GM19395 (cell line): ENCODE data around the gene MYO9A.

Experiments used
- ATAC-seq: cut with Tn5 transposase; IDR thresholded peaks from one replicate; pipeline ENCODE4 v1.9.1; 2021; ENCODE audit warnings: mild to moderate bottlenecking, moderate library complexity; ENCODE audit not compliant: unreplicated experiment

Gene MYO9A

DNA sequence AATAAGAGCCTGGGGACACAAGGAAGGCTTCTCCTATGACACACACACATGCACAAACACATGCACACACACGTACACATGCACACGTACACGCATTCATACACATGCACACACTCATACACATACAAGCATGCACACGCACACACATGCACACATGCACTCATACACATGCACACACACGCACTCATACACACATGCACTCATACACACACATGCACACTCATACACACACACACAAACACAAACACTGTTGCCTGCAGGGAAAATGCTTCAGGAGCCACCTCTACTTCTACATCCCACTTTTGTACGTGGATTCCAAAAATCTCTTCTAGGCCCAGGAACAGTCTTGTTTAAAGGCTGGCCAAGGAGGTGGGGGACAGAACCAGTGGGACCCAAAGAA lies 328.3 kb downstream of the MYO9A start:
- no peak for ATAC-seq

DNA sequence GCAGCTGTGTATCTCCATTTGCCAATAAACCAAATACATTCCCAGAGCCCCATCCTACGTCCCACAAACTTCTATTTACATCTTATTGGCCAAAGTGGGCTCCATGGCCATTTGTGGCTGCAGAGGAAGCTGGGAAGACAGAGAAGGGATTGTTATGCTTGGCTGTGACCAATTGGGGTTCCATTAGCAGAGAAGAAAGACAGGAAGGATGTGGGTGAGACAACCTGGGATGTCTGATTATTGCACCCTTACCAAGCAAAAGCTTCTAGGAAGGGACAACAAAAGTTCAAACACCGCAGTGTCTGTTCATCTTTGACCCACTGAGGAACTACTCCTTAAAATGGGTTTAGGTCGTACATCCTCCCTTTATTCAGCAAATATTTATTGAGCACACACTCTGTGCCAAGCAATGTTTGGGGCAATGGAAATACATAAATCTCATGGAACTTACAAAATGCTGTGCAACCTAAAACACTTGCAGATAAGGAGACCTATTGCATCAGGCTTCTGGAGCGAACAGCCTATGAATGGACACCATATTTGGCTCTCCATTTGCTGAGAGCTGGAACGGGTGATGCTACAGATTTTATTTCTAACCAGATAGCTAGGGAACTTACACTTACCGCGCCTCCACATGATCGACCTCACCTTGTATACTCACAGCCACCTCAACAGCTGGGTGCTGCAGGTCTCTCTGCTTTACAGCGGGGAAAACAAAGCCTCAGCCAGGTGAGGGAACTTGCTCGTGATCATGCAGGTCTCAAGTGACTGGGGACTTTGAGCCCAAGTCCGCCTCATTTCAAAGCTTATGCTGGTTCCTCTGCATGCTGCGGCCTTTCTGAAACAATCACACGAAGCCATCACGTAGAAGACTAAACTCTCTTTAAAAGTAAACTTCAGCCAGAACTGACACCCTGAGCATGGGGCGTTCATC lies 329.0 kb downstream of the MYO9A start:
- no peak for ATAC-seq

DNA sequence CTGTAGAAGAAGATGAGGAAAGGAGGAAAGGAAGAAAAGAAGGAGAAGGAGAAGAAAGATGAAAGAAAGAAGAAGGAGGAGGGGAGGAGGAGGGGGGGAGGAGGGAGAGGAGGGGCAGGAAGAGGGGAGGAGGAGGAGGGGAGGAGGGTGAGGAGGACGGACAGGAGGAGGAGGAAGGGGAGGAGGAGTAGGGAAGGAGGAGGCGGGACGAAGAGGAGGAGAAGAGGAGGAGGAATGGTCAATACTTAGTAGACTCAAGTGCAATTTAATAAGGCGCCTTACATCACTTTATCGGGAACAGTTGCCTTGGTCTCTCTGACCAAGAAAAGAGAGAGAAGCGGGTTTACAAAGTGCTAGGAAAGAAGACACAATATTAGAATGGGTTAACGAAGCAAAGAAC lies 331.3 kb downstream of the MYO9A start:
- ATAC-seq, result no peak

DNA sequence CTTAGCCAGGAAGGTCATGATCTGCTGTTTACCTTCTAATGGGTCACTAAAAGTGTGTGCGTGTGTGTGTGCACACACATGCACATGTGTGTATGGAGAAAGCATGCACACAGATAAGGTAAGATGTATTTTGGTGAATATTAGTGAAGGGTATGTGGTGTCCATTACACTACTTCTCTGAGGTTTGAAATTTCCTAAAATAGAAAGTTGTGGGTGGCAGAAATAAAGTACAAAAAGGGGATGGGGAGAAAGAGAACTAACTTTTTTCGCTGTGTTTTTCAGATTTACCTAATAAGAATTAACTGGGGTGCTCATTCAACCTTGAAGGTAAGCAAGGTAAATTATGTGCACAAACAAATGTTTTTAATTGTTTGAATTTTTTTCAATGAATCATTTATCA lies 332.0 kb downstream of the MYO9A start:
- no peak for ATAC-seq

DNA sequence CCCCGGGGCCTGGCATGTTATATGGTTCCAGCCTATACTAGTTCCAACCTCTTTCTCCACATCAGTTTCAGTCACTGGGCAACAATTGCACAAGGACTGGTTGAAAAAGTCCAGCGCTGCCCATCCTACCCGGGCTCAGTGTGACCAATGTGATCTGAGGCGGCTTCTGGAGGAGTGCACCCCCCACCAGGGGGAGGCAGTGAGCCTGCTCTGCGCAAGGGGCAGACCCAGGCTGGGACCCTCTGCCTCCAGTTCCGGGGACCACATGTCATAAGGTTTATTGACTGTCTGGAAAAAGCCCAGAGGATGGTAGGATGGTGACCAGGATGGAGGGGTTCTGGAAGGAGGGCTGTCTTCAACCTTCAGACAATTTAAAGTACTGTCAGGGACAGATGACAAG lies 333.2 kb downstream of the MYO9A start:
- ATAC-seq, result no peak

DNA sequence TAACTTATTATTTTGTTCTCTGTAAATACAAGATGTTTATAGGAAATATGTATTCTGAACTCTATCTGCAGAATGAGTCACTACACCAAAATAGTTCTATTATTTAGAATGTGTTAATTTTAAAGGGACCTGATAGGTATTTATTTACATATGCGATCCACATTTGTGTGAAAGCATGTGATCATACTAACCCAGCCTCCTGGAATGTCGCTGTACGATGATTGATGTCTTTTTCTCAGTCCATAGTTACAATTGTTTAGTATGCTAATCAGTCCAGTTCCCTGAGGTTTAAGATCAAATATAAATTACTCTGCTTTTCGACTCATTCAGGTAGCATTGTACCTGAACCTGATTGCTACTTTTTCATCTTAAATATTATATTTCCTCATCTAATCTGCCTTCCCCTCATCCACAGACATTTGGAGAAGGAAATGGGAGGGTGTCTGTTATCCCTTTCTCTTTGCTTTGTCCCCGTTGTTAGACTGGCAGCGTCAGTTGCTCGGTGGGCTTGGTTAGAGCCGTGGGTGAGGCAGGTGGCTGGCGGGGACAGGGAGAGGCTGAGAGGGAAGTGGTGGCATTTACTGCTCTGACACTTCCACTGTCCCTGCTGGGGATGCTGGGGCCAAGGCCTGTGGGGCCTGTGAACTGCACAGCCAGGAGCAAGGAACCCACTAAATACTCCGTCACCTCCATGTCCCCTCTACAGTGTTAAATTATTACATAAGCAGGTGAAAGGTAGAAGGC lies 335.4 kb downstream of the MYO9A start:
- no peak for ATAC-seq

DNA sequence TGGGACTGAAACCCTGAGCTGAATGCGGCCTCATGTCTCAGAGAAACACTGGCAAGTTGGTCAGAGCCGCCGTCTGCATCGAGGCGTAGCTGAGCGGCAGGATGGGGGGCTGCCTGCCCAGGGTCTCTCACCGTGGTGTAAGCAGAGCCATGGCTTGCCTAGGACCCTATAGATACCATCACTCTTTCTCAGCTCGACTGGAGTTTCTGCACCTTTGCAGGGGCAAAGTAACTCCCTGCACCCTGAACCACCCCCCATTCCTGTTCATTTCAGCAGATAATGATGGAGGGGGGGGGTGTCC lies 336.0 kb downstream of the MYO9A start:
- ATAC-seq, result no peak

DNA sequence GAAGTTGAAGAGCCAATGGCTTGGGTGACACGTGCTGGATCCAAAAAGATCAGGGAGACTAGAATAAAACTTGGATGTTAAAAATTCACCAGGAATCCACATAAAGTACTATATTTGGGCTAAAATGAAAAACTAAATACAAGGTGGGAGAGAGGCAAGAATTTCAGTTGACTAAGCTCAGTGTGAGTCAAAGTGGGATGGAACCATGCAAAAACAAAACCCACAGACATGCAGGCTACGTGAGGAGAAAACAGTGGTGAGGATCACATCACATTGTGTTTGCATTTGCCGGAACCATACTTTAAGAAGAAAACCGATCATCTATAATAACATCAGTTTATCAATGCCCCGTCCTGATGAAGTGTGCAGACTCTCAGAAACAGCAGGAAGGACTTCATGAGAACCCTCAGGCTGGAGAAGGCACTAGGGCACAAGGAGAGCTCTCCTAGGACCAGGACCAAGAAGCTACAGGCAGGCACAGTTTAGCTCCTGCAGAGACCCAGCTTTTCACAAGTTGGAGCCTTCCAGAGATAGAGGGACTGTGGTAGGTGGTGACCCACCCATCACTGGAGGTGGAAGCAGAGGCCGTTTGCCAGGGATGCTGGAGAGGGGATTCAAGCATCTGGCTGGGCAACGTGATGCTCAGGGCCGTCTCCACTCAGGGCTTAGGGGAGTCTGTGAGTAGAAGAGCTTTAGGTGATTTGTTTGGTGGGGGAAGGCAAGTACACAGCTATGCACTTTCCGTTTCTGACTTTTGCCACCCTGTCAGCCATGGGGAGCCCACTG lies 336.6 kb downstream of the MYO9A start:
- ATAC-seq, result peak; percentile 51

DNA sequence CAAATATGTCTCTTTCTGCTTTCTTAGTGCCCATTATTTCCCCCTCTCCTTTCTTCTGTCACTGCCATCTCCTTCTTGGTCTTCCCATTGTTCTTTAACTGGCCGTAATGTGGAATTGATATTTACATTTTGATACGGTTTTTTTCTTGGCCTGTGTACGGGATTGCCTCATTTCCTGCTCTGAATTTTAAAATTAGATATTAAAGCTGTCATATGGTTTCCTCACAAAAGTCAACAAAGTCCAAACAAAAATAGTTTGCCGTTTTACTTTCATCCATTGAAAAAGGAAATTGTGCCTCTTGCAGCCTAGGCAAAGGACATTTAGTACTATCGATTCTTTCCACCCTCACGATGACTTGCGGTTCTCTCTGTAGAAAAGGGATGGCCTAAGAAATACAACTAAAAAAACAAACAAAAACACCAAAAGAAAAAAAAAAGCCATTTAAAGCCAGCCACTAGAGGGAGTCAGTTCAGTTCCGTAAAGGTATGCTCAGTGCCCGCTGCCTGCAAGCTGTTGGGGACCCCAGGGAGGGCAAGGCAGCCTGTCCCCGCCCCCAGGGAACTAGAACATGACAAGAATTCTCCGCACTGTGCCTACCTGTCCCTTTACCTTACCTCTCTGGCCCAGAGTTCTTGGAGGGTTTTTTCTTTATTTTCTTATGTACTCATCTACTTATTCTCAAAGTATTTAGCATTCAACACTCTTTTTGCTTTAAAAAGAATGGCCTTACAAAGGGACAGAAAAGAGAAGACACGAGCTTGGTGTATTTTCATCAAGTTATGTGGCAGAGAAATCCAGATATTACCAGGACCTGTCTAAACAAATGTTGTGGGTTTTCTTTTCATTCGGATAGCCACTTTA lies 337.6 kb downstream of the MYO9A start:
- peak; percentile 61 for ATAC-seq

DNA sequence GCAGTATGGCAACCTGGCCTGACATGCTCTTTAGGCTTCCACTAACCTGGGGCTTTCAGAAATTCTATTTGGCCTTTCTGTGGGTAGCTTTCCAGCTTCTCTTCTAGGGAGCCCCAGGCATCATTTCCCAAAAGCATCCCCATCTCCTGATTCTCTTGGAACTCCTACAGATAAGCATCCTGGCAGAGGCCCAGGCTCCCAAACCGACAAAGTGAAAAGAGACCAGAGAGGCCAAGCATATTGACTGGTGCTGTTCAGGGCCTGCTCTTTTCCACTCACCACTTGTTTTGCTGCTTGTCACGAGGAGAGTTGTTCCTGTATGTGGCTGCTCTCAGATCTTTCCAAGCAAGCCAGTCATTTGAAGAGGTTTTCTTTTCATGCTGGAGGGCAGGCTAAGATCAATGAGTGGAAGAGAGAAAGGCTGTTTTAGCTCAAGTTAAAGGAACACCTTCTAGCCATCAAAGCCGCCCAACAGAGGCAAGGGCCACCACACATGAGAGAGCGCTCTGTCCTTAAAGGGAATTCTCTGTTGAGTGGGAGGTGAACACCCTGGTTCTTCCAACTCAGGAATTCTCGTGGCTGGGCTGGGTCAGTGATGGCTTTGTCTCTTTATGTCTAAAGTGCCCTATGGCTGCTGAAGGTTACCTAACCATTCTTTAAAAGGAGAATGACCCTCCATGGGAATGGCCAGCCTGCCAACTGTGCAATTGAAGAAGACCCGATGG lies 338.7 kb downstream of the MYO9A start:
- no peak for ATAC-seq

DNA sequence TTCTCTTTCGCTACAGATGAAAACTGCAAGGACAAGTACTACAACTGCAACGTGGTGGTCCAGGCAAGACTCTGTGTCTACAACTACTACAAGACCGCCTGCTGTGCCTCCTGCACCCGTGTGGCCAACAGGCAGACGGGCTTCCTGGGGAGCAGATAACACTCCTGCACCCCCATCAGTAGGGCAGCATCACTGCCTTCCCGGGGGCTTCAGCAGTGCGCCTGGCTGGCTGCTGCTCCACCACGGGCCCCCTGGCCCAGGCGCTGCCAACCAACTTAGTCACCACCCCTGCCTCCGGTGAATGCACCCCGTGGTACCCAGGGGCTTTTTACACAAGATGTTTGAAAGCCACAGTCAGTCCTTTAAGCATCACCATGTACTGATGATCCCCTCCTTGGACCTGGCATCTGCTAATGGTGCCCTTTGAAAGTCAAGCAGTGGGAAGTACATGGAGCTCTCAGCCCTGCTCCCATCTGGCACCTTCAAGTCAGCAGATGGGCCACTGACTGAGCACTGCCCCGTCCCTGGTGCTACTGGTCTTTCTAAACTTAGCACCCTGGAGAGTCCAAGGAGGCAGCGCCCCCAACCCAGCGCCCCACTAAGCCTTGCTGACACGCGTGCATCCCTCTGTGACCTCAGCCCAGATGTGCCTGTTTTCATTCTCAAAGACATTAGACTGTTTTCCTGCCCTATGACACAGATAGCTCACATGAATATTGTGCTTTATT lies 340.6 kb downstream of the MYO9A start:
- ATAC-seq, result no peak

DNA sequence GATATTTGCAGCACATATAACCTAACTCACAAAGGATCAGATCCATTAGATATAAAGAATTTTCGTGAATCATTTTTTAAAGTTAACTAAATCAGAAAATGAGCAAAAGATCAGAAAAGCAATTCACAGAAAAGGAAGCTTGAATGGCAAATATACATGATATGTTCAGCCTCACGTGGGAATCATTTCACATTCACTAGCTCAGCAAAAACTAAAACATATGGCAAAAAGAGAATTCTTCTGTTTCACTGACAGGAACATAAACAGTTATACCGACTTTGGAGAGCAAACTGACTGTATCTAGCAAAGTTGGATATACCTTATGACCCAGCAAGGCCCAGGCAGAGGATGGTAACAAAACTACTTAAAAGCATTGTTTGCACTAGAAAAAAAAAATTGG lies 341.6 kb downstream of the MYO9A start:
- no peak for ATAC-seq

DNA sequence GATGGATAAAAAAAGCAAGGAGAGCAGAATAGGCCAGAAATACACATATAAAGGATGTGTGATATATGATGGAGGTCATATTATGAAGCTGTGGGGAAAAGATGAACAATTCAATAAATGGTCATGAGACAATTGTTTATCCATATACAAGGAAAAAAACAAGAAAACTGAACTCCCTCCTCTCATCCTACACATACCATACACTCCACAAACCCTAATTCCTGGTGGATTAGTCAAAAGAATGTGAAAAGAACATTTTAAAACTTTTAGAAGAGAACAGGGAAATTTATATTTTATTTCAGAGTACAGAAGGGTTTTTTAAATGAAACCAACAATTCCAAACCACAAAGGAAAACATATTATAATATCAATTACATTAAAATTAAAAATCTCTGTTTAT lies 342.1 kb downstream of the MYO9A start:
- ATAC-seq, result no peak

DNA sequence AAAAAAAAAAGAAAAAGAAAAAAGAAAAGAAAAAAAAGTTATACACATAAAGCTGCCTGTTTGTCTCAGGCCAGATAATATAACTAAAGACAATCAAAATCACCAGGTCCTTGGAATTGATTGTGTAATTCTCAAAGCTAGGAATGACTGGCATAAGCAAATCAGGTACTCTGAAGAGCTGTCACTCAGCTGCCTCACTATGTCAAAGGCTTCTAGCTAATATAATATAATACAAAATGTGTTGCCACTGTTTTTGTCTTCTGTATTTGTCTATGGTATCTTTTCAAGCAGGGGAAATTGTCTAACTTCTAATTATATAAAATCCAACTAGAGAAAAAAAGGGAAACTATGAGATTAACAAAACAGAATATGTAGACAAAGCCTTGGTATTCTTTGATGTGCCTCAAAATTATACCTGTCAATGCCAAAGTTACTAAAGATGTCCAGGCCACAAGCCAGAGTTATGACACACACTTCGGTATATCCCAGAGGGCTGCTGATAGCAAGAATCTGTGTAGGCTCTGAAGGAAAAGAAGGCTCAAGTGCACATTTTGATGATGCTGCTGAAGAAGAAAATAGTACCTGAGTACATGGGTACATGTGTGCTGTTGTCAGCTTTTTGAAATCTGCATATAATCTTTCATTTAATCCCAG lies 344.6 kb downstream of the MYO9A start:
- ATAC-seq, result no peak
